Activated CD8-positive, alpha-beta memory T cell treated with anti-CD3 and anti-CD28 coated beads for 1 hour (primary cell): ENCODE results near the gene KLHDC7B.
A peak's percentile ranks its signal among the peaks of the same experiment; 100 is the strongest.

Experiments
- DNase-seq, 2 donors: peaks; one replicate each; pipeline ENCODE4 v3.0.0-alpha.2; 2020; ENCODE audit warnings: low read depth in 1 of 2; ENCODE audit errors: extremely low read depth in 1 of 2

KLHDC7B gene

DNA sequence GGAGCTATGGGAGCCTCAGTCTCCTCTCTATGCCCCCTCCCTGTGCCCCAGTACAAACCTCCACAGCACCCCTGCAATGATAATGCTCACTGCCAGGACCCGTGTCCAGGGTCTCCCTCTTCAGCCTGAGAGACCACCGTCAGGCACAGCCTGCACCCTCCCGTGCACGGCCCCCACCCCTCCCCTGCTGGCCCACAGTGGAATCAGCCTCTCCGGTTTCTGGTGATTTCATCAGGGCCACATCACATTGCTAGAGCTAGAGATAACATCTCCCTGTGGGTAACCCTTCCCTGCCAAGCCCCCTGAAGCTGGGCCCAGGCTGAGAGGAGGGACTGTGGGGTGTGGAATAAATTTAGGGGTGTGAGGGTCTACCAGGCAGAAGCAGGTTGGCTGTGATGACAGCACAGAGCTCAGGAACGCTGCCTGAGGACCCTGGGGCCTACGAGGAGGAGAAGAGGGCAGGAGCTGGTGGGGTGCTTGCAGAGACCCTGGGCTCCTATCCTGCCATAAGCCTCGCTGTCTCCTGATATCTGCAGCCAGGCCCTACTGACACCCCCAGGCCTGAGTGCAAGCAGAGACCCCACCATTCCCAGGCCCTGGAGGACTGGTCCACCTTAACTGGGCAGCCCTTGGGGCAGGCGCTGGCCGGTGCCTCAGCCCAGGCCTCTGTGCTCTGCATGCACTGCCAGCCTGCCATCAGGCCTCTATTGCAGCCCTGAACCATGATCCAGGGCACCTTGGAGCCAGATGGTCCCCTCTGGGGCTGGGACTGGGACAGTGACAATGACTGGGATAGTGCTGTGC lies at the start of gene KLHDC7B:
TSS of gene KLHDC7B (plus strand) at position 378 of the 804 bp plus-strand sequence. CDS start at position 723, 345 bp downstream.
- no peak for DNase-seq

DNA sequence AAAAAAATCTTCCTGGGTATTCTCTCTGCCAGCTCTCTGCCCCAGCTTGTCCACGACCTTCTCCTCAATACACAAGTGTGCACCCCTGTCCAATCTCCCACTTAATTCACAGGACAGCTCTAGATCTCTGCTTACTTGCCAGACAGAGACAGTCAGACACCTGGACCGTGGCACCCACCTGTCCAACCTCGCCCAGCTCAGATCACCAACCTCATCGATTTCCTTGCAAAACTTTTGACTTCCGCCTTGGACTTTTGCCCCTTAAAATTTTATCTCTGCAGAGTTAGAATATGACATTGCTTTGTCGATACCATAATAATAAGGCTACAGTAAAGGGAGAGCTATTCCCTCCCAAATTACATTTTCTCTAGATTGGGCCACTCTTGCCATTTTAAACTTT lies 48.6 kb upstream of the KLHDC7B start:
- DNase-seq: no peak

DNA sequence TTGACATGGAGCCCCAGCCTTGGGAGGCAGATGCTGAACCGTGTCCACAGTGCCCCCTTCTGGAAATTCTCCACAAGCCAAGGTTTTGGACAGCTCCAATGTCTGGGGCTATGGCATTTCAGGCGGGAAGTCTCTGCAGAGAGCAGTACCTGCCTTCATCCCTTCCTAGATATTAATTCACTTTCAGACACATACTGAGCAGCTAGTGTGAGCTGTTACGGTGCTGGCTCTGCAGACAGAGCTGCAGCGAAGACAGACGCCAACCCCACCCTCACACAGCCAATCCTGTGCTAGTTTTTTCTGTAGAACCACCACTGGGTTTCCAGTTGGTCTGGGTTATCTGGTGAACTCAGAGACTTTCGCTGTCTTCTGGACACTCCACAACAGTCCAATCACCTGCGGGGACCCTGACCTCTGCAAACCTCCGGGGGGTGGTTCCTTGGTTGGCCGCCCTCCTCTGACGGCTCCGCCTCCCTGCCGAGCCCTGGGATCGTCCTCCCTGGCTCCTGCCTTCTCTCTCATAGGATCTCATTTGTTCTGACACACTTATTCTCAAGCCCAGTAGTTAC lies 47.3 kb upstream of the KLHDC7B start:
- DNase-seq: peak; percentile 38 to 42

DNA sequence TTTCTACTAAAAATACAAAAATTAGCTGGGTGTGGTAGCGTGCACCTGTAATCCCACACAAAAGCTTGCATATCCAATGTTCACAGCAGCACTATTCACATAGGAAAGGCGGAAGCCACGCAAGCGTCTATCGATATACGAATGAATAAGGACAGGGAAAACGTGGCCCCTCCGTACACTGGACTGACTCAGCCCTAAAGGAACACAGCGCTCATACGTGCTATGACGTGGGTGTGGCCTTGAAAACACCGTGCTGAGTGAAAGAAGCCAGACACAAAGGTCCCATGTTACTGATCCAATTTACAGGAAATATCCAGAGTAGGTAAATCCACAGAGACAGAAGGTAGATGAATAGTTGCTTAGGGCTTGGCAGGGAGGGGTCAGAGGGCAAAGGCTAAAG lies 45.2 kb upstream of the KLHDC7B start:
- no peak for DNase-seq

DNA sequence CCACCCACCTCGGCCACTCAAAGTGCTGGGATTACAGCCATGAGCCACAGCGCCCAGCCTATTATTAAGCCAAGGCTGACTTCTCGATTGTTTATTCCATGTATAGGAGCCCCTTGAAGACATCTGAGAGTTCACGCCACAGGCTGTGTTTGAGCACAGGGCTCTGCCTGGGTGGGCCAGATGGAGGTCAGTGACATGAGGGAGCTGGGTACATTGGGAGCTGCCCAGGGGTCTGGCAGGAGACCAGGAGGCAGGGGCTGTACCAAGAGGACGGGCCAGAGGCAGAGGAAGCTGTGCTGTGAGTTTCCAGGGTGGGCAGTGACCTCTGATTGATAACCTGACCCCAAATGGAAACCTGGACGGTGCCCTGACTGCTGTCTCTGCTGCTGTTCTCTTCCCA lies 43.6 kb upstream of the KLHDC7B start:
- DNase-seq: no peak

DNA sequence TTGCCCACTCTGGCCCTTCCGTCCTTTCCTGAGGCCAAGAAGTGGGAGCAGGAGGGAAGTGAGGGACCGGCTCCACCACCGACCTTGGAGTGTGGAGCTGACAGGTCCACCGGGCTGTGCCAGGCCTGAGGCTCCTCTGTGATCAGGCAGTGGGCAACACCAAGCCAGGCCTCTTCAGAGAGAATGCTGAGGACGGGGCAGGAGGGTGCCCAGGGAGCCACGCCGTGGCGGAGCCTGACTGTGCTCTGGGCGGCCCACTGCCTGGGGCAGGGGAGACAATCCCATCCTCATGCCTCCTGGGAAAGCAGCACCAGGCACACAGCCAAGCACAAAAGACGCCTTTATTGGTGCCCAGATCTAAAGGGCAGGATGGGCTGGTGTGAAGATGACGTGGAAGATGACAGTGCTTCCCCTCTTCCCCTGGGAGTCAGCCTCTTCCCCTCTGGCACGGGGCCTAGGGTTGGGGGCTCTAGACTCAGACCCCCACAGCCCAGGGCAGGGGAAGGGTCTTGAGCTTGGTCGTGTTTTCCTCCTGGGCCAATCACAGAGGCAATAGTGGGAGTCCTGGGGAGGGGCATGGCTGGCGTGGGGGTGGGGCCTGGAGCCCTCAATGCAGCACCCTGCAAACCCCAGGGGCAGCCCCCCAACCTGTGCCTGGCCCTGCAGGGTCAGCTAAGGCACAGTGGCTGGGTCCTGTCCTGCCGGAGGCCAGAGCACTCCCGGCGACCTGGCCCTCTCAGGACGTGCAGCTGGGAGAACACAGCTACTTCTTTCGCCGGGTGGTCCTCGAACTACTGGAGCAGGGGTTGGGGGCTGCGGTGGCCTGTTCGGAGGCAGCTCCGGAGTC lies 42.8 kb upstream of the KLHDC7B start:
- no peak for DNase-seq

DNA sequence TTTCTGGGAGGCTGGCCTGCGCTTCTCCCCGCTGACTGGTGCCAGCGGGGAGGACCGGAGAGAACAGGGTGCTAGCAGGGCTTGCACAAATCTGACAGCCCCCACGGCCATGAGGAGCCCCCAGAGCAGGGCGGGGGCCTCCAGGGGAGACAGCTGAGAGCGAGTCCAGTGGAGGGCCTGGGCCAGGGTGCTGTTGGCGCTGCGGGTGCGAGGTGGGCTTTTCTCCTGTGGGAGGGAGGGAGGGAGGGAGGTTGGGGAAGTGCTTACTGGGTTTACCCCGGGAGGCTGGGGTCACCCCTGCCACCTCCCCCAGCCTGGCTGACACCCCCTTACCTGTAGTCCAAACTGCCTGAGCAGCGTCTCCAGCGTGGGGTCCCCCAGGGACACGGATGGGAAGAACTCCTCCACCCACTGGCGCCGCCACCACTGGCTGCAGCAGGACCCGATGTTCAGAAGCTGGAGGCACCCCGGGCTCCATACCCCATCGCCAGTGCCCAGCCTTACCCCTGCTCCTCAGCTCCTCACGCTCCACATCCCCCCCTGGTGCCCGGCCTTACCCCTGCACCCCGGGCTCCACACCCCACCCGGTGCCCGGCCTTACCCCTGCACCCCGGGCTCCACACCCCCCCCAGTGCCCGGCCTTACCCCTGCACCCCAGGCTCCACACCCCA lies 42.1 kb upstream of the KLHDC7B start:
- no peak for DNase-seq

DNA sequence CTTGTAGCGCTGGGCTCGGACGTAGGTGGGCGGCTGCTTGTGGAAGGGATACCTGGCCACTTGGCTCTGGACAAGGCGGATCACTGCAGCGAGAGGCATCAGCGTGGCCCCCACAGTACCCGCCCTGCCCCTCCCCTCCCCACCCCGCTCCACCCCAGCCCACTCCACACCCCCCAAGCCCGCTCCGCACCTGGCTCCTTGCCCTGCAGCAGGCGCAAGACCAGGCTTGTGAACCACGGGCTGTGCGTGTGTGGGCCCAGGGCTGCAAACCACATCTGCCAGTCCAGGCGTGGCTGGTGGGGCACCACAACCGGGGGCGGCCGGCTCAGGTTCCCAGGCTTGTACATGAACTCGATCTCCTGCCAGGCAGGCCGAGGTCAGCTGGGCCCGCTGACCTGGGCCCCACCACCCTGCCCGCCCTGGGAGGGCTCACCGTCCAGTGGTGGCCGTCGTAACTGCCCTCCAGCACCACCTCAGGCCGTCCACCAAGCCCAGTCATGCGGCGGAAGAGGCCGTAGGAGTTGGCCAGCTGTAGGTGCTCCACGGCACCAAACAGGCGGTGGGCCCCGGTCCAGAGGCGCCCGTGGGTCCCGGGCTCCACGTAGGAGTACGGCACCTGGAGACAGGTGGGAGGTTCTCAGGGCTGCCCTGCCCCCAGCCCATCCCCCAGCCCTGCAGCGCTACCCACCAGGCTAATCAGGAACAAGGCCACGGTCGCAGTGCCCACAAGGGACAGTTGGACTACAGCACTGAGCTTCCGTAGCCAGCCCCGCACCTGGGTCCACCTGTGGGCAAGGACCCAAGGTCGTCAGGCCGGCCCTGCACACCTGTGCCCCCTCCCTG lies 41.1 kb upstream of the KLHDC7B start:
- no peak for DNase-seq

DNA sequence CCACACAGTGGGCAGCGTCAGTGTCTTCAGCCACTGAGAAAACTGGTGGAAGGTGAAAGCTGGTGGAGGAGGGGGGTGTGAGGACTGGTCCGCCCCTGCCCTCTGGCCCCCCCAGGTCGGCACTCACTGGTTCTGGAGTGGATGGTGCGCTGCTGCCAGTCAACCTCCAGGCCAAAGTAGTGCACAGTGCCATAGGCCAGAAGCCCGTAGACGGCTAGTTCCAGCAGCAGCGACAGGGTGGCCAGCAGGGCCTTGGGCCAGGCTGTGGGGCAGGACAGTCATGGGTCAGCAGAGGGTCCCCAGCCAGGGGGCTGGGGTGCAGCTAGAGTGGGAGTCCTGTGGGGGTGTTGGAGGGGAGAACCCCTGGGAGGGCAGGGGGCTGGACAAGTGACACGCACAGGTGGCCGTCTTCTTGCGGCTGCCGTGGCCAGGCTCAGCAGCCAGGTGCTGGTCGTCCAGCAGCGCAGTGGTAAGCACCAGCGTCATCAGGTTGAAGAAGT lies 40.4 kb upstream of the KLHDC7B start:
- DNase-seq: no peak

DNA sequence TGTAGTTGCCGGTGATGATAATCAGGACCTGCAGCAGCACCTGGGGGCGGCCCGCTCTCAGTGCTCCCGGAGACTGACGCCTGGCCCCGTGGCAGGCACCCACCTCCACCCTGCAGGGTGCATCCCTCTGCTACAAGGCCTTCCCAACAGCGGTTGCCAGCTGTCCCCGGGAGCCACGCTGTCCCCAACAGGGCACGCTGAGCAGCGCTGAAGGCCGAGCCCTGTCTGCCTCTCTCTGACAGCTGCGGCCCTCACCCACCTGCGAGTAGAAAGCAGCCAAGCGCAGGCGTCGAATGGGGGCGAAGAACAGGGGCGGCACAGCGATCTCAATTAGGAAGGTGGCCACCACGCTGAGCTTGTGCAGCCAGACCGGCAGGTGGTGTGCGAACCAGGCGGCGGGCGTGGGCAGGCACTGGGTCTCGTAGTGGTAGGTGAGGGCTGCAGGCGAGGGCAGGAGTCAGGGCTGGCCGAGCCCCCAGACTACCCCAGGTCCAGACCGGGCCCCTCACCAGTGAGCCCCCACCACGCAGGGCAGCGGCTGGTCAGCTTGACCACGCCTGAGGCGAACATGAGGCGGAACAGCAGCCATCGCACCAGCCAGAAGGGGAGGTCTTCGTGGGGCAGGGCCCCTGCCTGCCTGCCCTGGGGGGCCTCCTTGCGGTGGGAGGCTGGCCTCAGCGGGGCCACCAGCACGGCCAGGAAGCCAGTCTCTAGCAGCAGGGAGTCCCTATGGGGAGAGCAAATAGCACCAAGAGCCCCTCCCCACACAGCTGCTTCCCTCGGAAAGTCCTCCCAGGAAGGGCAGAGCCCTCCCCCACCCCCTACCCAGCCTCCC lies 39.7 kb upstream of the KLHDC7B start:
- DNase-seq: no peak

DNA sequence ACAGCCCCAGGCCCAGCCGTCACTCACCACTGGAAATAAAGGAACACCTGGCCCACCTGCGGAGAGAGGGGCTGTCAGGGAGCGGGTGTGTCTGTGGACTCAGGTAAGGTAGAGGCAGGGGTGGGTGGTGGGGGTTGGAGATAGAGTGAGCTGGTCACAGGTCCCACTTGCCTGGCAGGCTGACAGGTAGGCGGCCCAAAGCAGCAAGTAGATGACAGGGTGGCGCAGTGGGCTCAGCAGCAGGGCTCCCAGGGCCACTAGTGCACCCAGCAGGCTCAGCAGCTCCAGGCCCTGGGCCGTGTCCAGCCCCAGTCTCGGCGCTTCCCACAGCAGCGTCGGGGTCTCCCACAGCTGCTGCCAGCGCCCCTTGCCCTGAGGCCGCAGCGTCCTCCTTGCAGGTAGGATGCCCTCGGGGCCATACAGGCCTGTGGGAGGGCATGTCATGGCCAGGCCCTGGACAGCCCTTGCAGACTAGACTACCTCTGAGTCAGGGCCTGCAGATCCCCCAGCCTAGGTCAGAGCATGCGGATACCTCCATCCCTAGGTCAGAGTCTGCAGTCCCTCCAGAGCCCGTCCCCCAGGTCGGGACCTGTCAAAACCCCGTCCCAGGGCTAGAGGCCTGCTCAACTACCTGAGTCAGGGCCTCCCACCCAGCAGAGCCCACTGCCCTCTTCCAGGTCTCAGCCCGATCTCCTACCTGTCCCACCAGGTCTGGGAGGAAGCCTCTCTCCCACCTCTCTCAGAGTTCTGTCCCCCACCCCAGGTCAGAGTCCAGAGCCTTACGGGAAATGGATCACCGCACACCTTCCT lies 38.9 kb upstream of the KLHDC7B start:
- DNase-seq: no peak

DNA sequence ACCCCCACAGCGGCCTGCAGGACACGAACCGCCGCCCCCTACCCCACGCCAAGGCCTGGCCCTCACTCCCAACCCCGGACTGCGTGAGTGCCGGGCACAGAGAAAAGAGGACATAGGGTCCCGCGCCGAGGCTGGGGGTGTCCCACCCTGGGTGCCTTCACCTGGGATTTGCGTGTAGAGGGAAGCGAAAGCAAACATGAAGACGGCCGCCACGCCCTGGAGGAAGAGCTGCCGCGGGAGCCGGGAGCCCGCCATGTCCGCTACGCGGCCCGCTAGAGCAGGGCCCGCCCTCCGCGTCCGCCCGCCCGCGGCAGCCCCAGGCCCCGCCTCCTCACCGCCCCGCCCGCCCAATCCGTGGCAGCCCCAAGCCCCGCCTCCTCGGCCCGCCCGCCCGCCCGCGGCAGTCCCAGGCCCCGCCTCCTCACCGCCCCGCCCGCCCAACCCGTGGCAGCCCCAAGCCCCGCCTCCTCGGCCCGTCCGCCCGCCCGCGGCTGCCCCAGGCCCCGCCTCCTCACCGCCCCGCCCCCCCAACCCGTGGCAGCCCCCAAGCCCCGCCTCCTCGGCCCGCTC lies 38.2 kb upstream of the KLHDC7B start, which contains the start of gene LMF2:
TSS of gene LMF2 (minus strand) at position 282 of the 570 bp plus-strand sequence. CDS start at position 255, 27 bp downstream.
- peak; percentile 82 to 92 for DNase-seq

DNA sequence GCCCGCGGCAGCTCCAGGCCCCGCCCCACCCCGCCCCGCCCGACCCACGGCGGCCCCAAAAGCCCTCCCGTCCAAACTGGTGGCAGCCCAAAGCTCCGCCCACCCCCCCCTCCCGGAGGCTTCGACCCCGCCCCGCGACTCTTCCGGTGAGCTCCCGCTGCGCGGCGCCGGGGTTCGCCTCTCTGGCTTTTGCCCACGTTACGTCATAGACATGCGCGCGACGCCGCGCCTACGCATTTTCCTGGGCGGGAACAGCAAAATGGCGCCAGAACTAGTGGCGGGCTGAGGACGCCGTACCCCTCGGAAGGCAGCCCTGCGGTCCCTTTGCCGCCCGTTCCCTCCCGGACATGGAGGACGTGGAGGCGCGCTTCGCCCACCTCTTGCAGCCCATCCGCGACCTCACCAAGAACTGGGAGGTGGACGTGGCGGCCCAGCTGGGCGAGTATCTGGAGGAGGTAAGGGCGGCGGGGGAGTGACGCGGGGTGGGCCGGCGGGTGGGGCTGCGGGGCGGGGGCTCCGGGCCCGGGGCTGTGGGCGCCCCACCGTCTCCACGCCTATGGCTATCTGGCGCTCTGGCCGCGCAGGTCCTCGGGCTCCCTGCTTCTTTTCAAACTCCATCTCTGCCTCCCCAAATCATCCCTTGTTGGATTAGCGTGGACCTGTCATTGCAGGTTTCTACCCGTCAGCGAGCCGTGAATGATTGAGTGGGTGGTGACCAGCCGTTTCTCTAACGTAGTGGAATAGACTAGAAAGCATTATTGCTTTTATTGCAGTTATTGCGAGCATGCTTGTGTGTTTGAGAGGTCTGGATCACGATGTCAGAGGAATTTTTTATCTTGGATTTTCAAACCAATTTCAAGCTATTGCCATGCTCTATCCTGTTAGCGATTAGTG lies 37.5 kb upstream of the KLHDC7B start, which contains the start of gene NCAPH2:
TSS of gene NCAPH2 (plus strand) at position 234 of the 894 bp plus-strand sequence. CDS start at position 348, 114 bp downstream.
- peak; percentile 94 to 97 for DNase-seq

DNA sequence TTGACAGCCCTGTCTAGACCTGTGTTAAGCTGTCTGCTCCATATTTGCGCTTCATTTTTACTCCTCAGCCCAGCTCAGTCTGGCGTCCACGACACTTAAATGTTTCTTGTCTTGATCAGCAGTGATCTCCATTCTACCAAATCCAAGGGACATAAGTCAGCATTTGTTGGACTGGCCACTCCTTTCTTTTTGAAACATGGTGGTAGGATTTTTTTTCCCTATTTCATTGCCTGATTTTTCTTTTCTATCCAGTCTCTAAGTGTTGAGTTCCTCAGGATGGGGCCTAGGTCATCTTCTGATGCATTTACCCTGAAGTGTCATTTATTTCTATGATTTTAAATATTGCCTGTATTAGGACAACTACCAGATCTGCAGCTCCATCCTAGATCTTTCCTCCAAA lies 36.8 kb upstream of the KLHDC7B start:
- DNase-seq: no peak

DNA sequence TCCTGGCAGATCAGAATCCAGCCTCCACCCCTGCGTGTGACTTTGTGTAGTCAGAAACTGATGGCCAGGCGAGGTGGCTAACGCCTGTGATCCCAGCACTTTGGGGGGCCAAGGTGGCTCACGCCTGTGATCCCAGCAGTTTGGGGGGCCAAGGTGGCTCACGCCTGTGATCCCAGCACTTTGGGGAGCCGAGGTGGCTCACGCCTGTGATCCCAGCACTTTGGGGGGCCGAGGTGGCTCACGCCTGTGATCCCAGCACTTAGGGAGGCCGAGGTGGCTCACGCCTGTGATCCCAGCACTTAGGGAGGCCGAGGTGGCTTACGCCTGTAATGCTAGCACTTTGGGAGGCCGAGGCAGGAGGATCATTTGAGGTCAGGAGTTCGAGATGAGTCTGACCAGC lies 32.5 kb upstream of the KLHDC7B start:
- DNase-seq: no peak

DNA sequence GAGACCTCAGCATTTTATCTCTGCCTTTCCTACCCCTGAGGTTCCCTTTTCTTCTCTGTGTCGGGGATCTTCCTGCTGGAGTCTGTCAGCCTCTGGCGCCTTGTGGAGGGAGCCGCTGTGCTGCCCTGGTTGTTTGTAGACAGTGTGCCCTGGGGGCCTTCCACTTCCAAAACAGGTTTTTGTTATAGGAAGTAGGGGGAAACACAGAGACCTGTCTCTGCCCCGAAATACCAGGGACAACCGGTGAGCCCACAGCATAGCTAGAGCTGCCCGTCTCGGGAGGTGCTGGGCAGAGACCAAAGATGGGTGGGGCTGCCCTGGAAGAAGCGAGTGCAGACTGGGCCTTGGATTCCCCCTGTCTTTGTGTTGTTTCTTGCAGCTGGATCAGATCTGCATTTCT lies 29.6 kb upstream of the KLHDC7B start:
- DNase-seq: no peak

DNA sequence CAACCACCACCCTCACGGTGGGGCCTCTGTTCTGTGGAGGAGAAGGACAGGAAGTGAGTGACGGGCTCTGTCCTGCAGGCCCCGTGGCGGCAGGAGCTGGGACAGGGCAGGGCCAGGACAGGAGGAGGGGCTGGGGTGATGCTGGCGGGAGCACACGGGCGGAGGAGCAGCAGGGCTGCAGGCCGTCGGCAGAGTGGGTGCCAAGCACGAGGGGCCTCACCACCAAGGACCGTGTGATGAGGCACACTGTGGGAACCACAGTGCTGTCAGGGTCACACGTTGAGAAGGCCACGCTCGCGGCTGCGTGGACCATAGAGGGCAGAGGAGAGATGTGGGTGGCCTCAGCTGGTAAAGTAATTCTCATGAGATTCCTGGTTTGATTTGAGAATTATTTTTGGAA lies 28.8 kb upstream of the KLHDC7B start:
- DNase-seq: no peak
